IMR-90 (cell line): Measurements from ENCODE around the gene RPP40. TPM values are rescaled to one million over a fixed set of nuclear protein-coding genes. Genes with fewer than 3 reads are reported as not detected.

Experiments
- ATAC-seq: fragments of 200-7000 bp; cut with Tn5 transposase; 2 replicates; pipeline ENCODE4 v1.9.1; 2020; ENCODE audit warnings: low read depth, mild to moderate bottlenecking, moderate library complexity
- BruUV-seq: library from RNA; stranded (reverse); fragments of 400-500 nt; replicated peaks from 2 replicates; lab custom pipeline; 2021; lab: Mats Ljungman, UMichigan
- CTCF ChIA-PET: fragments of 300-600 bp; formaldehyde crosslinking; extraction: SDS; loops from one replicate; lab custom pipeline; 2021; ENCODE audit warnings: antibody characterized with exemption; lab: Yijun Ruan, JAX
- POLR2A ChIA-PET: fragments of 300-600 bp; sonication (Branson Sonifier 250); formaldehyde crosslinking; loops from one replicate; lab custom pipeline; 2022; ENCODE audit warnings: antibody characterized with exemption; ENCODE audit not compliant: unreplicated experiment; lab: Charles Lee
- DNase-seq: peaks from one replicate; pipeline ENCODE4 v3.0.0; 2013
- H2AFZ ChIP-seq: replicated peaks from 2 replicates; pipeline ENCODE3; 2013; ENCODE audit warnings: low read length, mild to moderate bottlenecking; ENCODE audit not compliant: poor library complexity
- H2AK5ac ChIP-seq: 2 replicates; pipeline ENCODE4 v1.6.1; 2013; ENCODE audit warnings: low read depth, low read length, inconsistent platforms
- H2AK9ac ChIP-seq: replicated peaks from 2 replicates; pipeline ENCODE3; 2013; ENCODE audit warnings: mild to moderate bottlenecking, low read depth, low read length, moderate library complexity; ENCODE audit not compliant: poor library complexity
- H2BK120ac ChIP-seq: 2 replicates; pipeline ENCODE4 v1.6.1; 2013; ENCODE audit warnings: low read depth, low read length, inconsistent platforms
- H2BK15ac ChIP-seq: 3 replicates; pipeline ENCODE4 v1.6.1; 2013; ENCODE audit warnings: low read depth, low read length, inconsistent platforms
- H2BK20ac ChIP-seq: 2 replicates; pipeline ENCODE4 v1.6.1; 2013; ENCODE audit warnings: low read depth, mild to moderate bottlenecking, inconsistent platforms, low read length, moderate library complexity
- H2BK5ac ChIP-seq: 2 replicates; pipeline ENCODE4 v1.6.1; 2013; ENCODE audit warnings: mild to moderate bottlenecking, low read depth, low read length, inconsistent platforms; ENCODE audit not compliant: poor library complexity, severe bottlenecking
- H3K14ac ChIP-seq: replicated peaks from 2 replicates; pipeline ENCODE4 v1.6.1; 2013; ENCODE audit warnings: low read depth, low read length, inconsistent platforms
- H3K18ac ChIP-seq: 2 replicates; pipeline ENCODE4 v1.6.1; 2013; ENCODE audit warnings: low read depth, low read length, control low read depth
- H3K23ac ChIP-seq: 2 replicates; pipeline ENCODE4 v1.6.1; 2013; ENCODE audit warnings: low read depth, low read length, inconsistent platforms
- H3K27ac ChIP-seq: 2 replicates; pipeline ENCODE4 v1.5.1; 2013; ENCODE audit warnings: mild to moderate bottlenecking, control low read depth, low read length; ENCODE audit not compliant: insufficient read depth
- H3K27me3 ChIP-seq: 2 replicates; pipeline ENCODE4 v1.6.1; 2013; ENCODE audit warnings: low read length; ENCODE audit not compliant: control insufficient read depth, insufficient read depth
- H3K36me3 ChIP-seq: 2 replicates; pipeline ENCODE4 v1.6.1; 2013; ENCODE audit warnings: low read length, mixed read lengths; ENCODE audit not compliant: control insufficient read depth, insufficient read depth
- H3K4ac ChIP-seq: 2 replicates; pipeline ENCODE4 v1.6.1; 2013; ENCODE audit warnings: low read depth, low read length, inconsistent platforms
- H3K4me1 ChIP-seq: 2 replicates; pipeline ENCODE4 v1.6.1; 2013; ENCODE audit warnings: low read length, mixed read lengths; ENCODE audit not compliant: control insufficient read depth, insufficient read depth
- H3K4me2 ChIP-seq: 2 replicates; pipeline ENCODE4 v1.6.1; 2013; ENCODE audit warnings: low read depth, mild to moderate bottlenecking, control low read depth, low read length, moderate library complexity
- H3K4me3 ChIP-seq: 2 replicates; pipeline ENCODE4 v1.5.1; 2013; ENCODE audit warnings: low read depth, mild to moderate bottlenecking, control low read depth, low read length, moderate library complexity; ENCODE audit not compliant: insufficient read depth
- H3K56ac ChIP-seq: 2 replicates; pipeline ENCODE4 v1.6.1; 2013; ENCODE audit warnings: low read length, inconsistent platforms; ENCODE audit not compliant: insufficient read depth; ENCODE audit errors: extremely low read depth
- H3K79me1 ChIP-seq, 2 experiments: 2 replicates each; pipeline ENCODE4 v1.6.1; 2013; ENCODE audit warnings: low read length in 2 of 2, inconsistent platforms in 1 of 2, low read depth in 1 of 2
- H3K9ac ChIP-seq: 2 replicates; pipeline ENCODE4 v1.6.1; 2013; ENCODE audit warnings: low read depth, low read length, control low read depth
- H3K9me1 ChIP-seq: 2 replicates; pipeline ENCODE4 v1.6.1; 2013; ENCODE audit warnings: low read length, inconsistent platforms; ENCODE audit not compliant: insufficient read depth
- H3K9me3 ChIP-seq: 2 replicates; pipeline ENCODE4 v1.6.1; 2013; ENCODE audit warnings: low read length; ENCODE audit not compliant: control insufficient read depth, insufficient read depth
- H4K20me1 ChIP-seq: 2 replicates; pipeline ENCODE4 v1.6.1; 2013; ENCODE audit warnings: low read length, inconsistent platforms; ENCODE audit not compliant: insufficient read depth
- H4K5ac ChIP-seq: 2 replicates; pipeline ENCODE4 v1.6.1; 2013; ENCODE audit warnings: mild to moderate bottlenecking, low read depth, low read length, control low read depth
- H4K8ac ChIP-seq, 2 experiments: 2 replicates each; pipeline ENCODE4 v1.6.1; 2013; ENCODE audit warnings: low read depth in 2 of 2, low read length in 2 of 2, control low read depth in 1 of 2, inconsistent platforms in 1 of 2
- H4K91ac ChIP-seq: 2 replicates; pipeline ENCODE4 v1.6.1; 2013; ENCODE audit warnings: low read depth, low read length, inconsistent platforms; ENCODE audit not compliant: insufficient read depth
- RCOR1 ChIP-seq: IDR thresholded peaks from 2 replicates; pipeline ENCODE4 v1.6.1; 2012; ENCODE audit warnings: mild to moderate bottlenecking, low read length, improper control_type of control experiment; ENCODE audit not compliant: insufficient replicate concordance
- SMC3 ChIP-seq: fragments of 150-350 bp; IDR thresholded peaks from 2 replicates; pipeline ENCODE4 v1.6.1; 2016; ENCODE audit warnings: low read depth, mild to moderate bottlenecking, antibody characterized with exemption, low read length, moderate library complexity
- USF2 ChIP-seq: fragments of 150-350 bp; IDR thresholded peaks from 2 replicates; pipeline ENCODE4 v1.6.1; 2017; ENCODE audit warnings: mild to moderate bottlenecking, antibody characterized with exemption, low read length, low read depth
- WGBS, 2 experiments: methylation state at CpG; one replicate each; pipeline versions ENCODE4 v1.1.5 to v1.1.7; 2013; ENCODE audit warnings: missing lambda C conversion rate in 2 of 2; ENCODE audit not compliant: insufficient read length in 1 of 2; ENCODE audit errors: extremely low coverage in 2 of 2; 5-methylcytosine and 5-hydroxymethylcytosine counted together
- dilution Hi-C: fragments of 300-500 bp; cut with HindIII; formaldehyde crosslinking; loops from one replicate; pipeline ENCODE4 v1.14.3; 2018; ENCODE audit warnings: low sequenced_read_pairs; ENCODE audit not compliant: unreplicated experiment
- in situ Hi-C: fragments of 300-500 bp; cut with MboI; formaldehyde crosslinking; loops from 3 replicates; pipeline ENCODE4 v1.14.3; 2019; ENCODE audit warnings: low sequenced_read_pairs, inconsistent platforms, mixed read lengths
- intact Hi-C: fragments of 100-400 bp; cut with micrococcal nuclease; formaldehyde crosslinking; loops from 2 replicates; pipeline ENCODE4 v1.10.0; 2022
- polyA plus RNA-seq, 3 experiments: library from polyadenylated mRNA; depleted of rRNA; stranded (reverse); fragments of >200 nt; gene quantifications; 2 replicates each; pipeline ENCODE4 v1.2.3, GENCODE V29; 2012; ENCODE audit warnings: low replicate concordance in 1 of 3
- total RNA-seq: library from RNA; depleted of rRNA; stranded (reverse); fragments of >200 nt; gene quantifications from 2 replicates; pipeline ENCODE4 v1.2.3, GENCODE V29; 2012

Gene RPP40
- total and polyA plus RNA-seq, 2 of the 4 experiments (the other 2 are of a cell fraction), result 8.1 to 22.2 TPM

DNA sequence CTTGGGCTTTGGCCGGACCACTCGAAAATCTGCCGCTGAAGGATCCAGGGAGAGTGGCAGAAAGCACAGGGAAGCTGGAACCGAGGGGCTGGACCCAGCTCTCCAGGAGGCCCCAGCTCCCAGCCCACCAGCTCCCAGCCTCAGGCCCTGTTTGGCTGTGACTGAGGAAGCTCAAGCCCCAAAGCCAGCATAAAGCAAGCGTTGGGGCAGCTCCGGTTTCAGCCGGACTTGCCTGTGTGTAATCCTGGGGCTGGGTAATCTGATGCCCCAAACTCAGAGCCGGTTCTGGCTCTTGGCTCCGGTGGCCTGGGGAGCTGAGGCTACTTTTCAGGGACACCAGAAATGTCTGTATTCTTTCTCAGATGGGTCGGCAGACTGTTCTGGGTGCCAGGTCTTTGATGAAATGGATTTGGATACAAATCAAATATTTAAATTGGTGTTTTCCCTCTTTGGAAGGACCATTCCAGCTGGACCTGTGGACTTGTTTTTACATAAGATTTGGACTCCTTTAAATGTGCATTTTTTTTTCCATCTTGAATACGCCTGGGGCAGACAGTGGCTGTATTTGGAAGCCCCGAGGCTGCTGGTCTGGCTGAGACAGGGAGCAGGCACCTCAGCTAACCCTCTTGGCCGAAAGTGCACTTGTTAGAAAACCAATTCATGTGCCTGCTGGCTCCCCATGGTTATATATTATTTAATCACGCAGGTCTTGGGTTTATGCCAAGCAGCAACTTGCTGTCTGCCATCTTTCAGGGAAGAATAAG is 29.7 kb downstream of the RPP40 start:
- TF ChIP-seq RCOR1 (no peak), USF2 (no peak), SMC3 (no peak)
- H3K9me1 ChIP-seq, result peaks cover 10% of the 10 kb centered on the region; the same call in 1 of the 2 replicates
- no peak overlapping the region for H2BK20ac ChIP-seq
- no peak overlapping the region; the same call in 1 of the 2 replicates for H3K4me2 ChIP-seq
- DNase-seq (peak; percentile 72), ATAC-seq (peak; percentile 89)
- peak overlapping the region; percentile 15; the same call in 1 of the 2 replicates for H3K4ac ChIP-seq
- peaks cover 4% of the 10 kb centered on the region for H3K9me3 ChIP-seq
- ChIA-PET POLR2A (no interaction called here), CTCF (interaction anchor here (0.6 kb wide), 2 partner anchors 15 to 16 kb away, joined by 3 to 4 read pairs; no protein-coding TSS in a partner anchor)
- no peak overlapping the region; the same call in 1 of the 2 replicates for H2AK5ac ChIP-seq
- peaks cover 14% of the 10 kb centered on the region; the same call in 1 of the 2 replicates for H3K4me1 ChIP-seq
- H2AFZ ChIP-seq, result peak overlapping the region; percentile 77
- no peak overlapping the region for H3K56ac ChIP-seq
- no peak overlapping the region for H2BK5ac ChIP-seq
- dilution Hi-C loops (no loop called here), intact Hi-C loops (no loop called here), in situ Hi-C loops (no loop called here)
- no peak overlapping the region for H3K4me3 ChIP-seq
- H3K14ac ChIP-seq, result peak overlapping the region; percentile 31; the same call in 1 of the 2 replicates
- H2BK15ac ChIP-seq, result no peak overlapping the region
- no peaks in the 10 kb centered on the region for H3K36me3 ChIP-seq
- H3K27ac ChIP-seq, result peak overlapping the region; percentile 65
- 0 out of 2 replicates have a peak, but pooled peaks cover 2% of the 10 kb centered on the region for H3K27me3 ChIP-seq
- no TSS peak for BruUV-seq
- H4K8ac ChIP-seq, result peak overlapping the region; percentile 13 to 58; a peak in 2 of 4 replicates
- peak overlapping the region; percentile 10; the same call in 1 of the 2 replicates for H3K18ac ChIP-seq
- H4K91ac ChIP-seq, result no peak overlapping the region
- H2AK9ac ChIP-seq, result peak overlapping the region; percentile 7
- peak overlapping the region; percentile 68 for H2BK120ac ChIP-seq
- WGBS, 2 experiments, result 7% methylated on average over 4 of the region's 14 CpGs; no CpG with 5 or more reads in 1 of the 2 experiments
- H3K79me1 ChIP-seq, result no peaks in the 10 kb centered on the region
- H3K9ac ChIP-seq, result no peak overlapping the region; the same call in 1 of the 2 replicates
- no peak overlapping the region; the same call in 1 of the 2 replicates for H4K5ac ChIP-seq
- H3K23ac ChIP-seq, result no peak overlapping the region
- no peaks in the 10 kb centered on the region for H4K20me1 ChIP-seq
